ENCODE results near the gene APBA1.

Gene APBA1

DNA sequence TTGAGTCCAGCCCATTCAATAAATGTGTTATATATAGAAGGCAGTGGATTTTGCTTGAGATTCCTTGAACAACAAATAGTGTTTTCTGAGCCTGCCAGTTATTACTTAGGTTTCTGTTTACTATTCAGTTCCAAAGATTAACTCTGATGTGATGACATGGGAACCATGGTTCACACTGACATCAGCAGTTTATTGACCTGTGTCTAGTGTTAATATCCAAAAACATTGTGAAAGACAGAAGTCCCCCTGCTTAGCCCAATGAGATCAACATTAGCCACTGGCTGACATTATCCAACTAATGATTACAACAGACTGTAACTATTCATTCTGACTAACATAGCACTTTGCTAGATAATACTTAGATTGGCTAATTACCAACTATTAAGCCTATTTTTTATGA lies 14.9 kb downstream of the APBA1 start:
- DNase-seq (ENCODE audit: low spot score), result no peak

DNA sequence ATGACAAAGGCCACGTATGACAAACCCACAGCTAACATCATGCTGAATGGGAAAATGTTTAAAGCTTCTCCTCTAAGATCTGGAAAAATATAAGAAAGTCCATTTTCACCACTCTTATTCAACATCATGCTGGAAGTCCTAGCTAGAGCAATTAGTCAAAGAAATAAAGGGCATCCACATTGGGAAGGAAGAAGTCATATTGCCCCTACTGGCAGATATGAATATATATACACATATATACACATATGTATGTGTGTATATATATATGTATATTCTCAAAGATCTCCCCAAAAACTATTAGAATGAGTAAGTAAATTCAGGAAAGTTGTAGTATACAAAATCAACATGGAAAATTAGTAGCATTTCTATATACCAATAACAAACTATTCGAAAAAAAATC lies 17.1 kb downstream of the APBA1 start:
- DNase-seq (ENCODE audit: low spot score), result no peak

DNA sequence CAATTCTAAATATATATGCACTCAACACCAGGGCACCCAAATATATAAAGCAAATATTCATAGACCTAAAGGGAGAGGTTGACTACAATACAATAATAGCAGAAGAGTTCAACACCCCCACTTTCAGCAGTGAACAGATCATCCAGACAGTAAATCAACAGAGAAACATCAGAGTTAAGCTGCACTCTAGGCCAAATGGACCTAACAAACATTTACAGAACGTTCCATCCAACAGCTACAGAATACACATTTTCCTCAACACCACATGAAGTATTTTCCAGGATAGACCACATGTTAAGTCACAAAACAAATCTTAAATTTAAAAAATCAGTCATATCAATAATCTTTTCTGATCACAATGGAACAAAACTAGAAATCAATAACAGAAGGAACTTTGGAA lies 18.9 kb downstream of the APBA1 start:
- DNase-seq (ENCODE audit: low spot score), result no peak

DNA sequence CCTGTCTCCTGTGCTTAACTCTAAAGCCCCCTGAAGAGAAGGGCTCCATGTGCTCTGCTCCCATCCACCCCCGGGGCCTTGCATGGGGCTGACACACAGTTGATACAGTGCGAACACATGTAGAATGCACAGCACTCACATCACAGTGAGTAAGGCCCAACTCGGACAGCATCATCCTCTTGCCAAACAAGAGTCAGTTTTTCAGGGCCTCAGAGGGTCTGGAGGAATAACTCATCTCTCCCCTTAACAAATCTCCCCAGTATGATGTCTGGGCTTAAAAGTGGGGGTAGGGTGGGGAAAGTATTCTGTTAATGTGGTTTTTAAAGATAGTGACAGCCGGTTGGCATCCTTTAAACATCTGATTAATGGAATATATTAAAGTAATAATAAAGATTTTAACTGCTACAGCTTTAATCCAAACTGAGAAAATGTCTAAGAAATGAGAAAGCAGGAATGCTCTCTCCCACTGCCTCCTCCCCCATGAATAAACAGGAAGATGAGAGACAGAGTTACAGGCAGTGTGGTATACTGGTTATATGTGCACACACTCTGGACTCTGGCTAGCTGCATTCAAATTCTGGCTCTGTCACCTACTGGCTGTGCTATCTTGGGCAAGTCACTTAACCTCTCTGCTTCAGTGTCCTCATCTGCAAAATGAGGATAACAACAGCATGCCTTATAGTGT lies 22.5 kb downstream of the APBA1 start:
- no peak for DNase-seq (ENCODE audit: low spot score)

GRCh38 chr9:69647804-69648203 lies 24.4 kb downstream of the APBA1 start:
- no peak for DNase-seq (ENCODE audit: low spot score)

DNA sequence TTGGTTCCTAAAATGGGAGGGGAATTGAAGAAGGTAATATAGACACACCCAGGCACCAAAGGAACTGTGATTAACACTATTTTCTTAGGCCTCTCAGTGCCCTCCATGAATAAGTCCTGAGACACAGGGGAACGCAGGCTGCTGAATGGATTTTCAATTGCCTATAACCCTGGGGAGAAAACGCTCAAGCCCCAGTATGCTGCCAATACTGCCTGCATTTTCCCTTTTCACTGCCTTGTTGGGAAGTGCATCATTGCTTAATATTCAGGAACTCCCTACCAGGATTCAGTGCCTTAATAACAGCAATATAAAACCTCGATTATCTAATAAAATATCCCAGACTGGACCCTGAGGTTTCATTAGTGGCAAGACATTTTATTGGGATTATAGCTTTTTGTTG lies 25.4 kb downstream of the APBA1 start:
- no peak for DNase-seq (ENCODE audit: low spot score)

- DNase-seq (ENCODE audit: low spot score), result no peak
These were observed 26.7 kb downstream of the APBA1 start for GRCh38 chr9:69645488-69645887.

- no peak for DNase-seq (ENCODE audit: low spot score)
These were observed 29.1 kb downstream of the APBA1 start for GRCh38 chr9:69643098-69643497.

GRCh38 chr9:69637817-69638200 lies 34.4 kb downstream of the APBA1 start:
- no peak for DNase-seq (ENCODE audit: low spot score)

- no peak for DNase-seq (ENCODE audit: low spot score)
These were observed 34.9 kb downstream of the APBA1 start for GRCh38 chr9:69637193-69637816.

DNA sequence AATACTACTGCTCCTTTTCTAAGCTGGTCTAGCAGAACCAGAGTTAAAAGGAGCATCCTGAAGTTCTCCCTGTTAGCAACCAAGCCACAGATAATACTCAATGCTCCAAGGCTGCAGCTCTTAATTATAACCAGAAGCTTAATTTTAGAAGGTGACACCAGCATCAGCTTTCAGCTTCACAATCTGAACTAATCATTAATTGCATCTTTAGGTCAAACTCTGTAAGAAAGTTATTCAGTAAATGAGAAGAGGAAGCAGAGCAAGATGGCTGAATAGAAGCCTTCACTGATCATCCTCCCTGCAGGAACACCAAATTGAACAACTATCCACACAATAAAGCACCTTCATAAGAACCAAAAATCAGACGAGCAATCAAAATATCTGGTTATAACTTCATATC lies 38.5 kb downstream of the APBA1 start:
- DNase-seq (ENCODE audit: low spot score), result no peak

DNA sequence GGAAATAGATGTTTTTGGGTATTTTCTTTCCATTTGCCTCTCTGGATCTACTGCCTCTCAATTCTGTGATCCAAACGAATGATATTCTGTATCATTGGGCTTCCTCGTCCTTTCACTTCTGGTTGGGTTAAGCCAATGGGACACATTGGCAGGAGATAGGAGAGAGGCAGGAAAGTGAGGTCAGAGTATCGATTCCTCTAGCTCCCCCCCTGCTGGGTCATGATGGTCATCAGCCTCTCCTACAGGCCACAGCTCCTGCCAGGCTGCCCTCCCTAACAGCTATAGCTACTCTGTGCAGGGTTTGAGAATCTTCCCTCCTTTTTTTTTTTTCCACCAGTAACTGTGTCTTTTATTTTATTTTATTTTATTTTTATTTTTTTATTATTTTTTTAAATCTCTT lies 39.4 kb downstream of the APBA1 start:
- DNase-seq (ENCODE audit: low spot score), result no peak

GRCh38 chr9:69627281-69627680 lies 44.9 kb downstream of the APBA1 start:
- no peak for DNase-seq (ENCODE audit: low spot score)

DNA sequence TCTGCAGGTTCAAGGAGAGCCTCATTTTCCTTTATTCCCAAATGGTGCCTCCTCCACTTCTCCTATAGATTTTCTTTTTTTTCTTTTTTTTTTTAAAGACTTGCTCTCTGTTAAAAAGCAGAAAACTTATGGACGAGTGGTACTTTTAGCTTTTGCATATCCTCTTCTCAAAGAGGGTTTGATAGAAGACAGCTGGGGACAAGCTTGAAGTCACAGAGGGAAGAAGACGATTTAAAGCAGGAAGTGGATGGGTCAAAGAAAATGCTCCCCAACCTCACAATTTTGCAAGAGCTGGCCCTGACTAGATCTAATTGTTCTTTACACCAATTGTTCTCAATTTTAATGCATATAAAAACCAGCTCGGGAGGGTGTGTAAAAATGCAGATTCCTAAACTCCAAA lies 48.9 kb downstream of the APBA1 start:
- no peak for DNase-seq (ENCODE audit: low spot score)

- no peak for DNase-seq (ENCODE audit: low spot score)
These were observed 49.5 kb downstream of the APBA1 start for GRCh38 chr9:69622676-69623075.

- no peak for DNase-seq (ENCODE audit: low spot score)
These were observed 50.3 kb downstream of the APBA1 start for GRCh38 chr9:69621730-69622460.

DNA sequence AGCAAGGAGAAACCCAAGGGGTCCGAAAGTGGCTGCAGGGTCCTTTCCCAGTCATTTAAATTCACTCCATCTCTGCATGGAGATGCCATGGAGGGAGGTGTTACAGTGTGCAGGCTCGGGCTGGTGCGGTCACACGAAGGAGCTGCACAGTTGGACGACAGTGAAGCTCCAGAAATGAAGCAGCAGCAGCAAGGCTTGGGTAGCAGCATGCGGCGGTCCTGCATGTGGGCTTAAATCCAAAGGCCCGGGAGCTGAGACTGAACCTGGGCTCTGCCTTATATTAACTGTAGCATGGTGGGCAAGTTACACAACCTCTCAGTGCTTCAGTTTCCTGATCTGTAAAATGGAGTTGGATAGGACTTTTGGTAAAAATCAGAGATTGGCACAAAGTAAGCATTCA lies 51.4 kb downstream of the APBA1 start:
- DNase-seq (ENCODE audit: low spot score), result no peak

- no peak for DNase-seq (ENCODE audit: low spot score)
These were observed 52.9 kb downstream of the APBA1 start for GRCh38 chr9:69619233-69619632.

DNA sequence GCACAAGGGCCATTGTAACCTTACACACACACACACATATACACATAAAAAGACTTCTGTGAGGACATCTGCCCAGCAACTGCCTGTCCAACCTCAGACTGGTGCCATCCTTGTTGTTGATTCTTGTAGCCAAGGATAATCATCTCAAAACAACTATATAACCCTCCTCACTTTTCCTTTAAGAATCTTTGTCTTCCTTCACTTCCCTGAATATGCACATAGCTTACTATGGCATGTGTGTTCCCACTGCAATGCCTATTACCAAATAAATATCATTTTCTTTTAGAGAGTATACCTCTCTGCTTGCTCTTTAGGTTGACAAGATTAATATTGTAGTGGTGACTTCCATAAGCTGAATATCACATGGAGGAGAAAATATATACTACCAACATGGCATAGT lies 55.2 kb downstream of the APBA1 start:
- DNase-seq (ENCODE audit: low spot score), result no peak

DNA sequence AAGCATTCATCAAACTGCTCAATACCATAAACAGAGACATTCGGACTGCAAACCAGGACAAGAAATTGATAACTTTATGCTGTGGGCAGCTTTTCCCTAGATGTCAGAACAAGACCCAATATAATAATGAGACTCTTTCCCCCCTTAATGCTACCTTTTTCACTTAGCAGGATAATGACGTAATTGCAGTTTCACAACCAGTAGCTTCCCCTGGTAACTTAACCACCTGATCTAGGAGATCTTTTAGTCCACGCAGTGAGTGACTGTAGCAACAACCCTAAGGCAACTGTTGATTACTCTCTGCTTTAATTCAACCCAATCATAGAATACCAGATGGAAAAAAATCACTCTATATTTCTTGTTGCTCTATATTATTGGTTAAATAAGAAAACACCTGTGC lies 56.3 kb downstream of the APBA1 start:
- DNase-seq (ENCODE audit: low spot score), result no peak

- DNase-seq (ENCODE audit: low spot score), result no peak
These were observed 61.0 kb downstream of the APBA1 start for GRCh38 chr9:69611221-69611620.

GRCh38 chr9:69609156-69609555 lies 63.0 kb downstream of the APBA1 start:
- no peak for DNase-seq (ENCODE audit: low spot score)

DNA sequence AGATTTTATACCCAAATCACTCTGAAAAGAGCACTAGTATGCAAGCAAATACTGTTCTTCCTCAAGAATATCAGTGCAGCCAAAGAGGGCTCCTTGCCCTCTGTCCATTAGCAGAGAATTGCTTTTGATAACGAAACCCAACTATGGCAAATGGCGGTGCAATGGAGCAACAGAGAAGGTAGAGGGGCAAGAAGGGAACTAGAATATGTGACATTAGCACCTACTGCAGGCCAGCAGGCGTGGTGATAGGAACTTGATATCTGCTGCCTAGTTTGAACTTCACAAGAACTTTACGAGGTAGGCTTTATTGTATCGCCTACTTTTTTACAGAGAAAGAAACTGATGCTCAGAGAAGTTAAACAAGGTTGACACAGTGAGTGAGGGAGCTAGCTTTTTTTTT lies 66.1 kb downstream of the APBA1 start:
- DNase-seq (ENCODE audit: low spot score), result no peak

GRCh38 chr9:69605406-69605805 lies 66.8 kb downstream of the APBA1 start:
- DNase-seq (ENCODE audit: low spot score), result no peak

Data from hematopoietic multipotent progenitor cell treated with erythropoietin and hydrocortisone succinate and interleukin-3 and kit ligand, for 15 days (in vitro differentiated cells).